K562 (cell line): ENCODE data around the gene PITRM1. TPM values are rescaled to one million over a fixed set of nuclear protein-coding genes. Genes with fewer than 3 reads are reported as not detected.

Experiments
- ATAC-seq: fragments of 200-7000 bp; cut with Tn5 transposase; 3 replicates; pipeline ENCODE4 v1.9.1; 2020; ENCODE audit warnings: moderate library complexity
- BruUV-seq: library from RNA; stranded (reverse); fragments of 400-500 nt; replicated peaks from 2 replicates; lab custom pipeline; 2021; lab: Mats Ljungman, UMichigan
- CTCF ChIA-PET: fragments of 300-600 bp; formaldehyde crosslinking; extraction: SDS; loops from one replicate; lab custom pipeline; 2021; ENCODE audit warnings: low intra/inter-chr PET ratio; lab: Yijun Ruan, JAX
- POLR2A ChIA-PET: fragments of 300-600, 350-650 bp; sonication (Branson Sonifier 250); formaldehyde crosslinking; extraction: SDS; loops from one replicate; lab custom pipeline; 2021; ENCODE audit warnings: antibody characterized with exemption, inconsistent platforms; lab: Yijun Ruan, JAX
- DNase-seq, 4 experiments: peaks; one replicate each; pipeline versions ENCODE4 v3.0.0 to v3.0.0-alpha.2; 2011 to 2018; ENCODE audit warnings: low spot score in 3 of 4, mixed read lengths in 3 of 4; ENCODE audit errors: extremely low read depth in 1 of 4
- FAIRE-seq: peaks from 2 replicates; lab custom pipeline; 2011; peaks lifted over from hg19 to GRCh38; lab: Jason Lieb, UNC
- H2AFZ ChIP-seq: 2 replicates; pipeline ENCODE4 v1.6.0; 2011; ENCODE audit warnings: low read depth, low read length, control low read depth, inconsistent platforms
- H3K27ac ChIP-seq: fragments of 200-600 bp; 3 replicates; pipeline ENCODE4 v1.8.0; 2011; ENCODE audit warnings: low read depth, mild to moderate bottlenecking, control low read depth, inconsistent platforms, low read length, moderate library complexity, mixed read lengths; ENCODE audit errors: extremely low read depth
- H3K27me3 ChIP-seq, 2 experiments: fragments of 300-600 bp in 1 of 2; 2 replicates in 1 of 2; 3 replicates in 1 of 2; pipeline versions ENCODE4 v1.6.0 to v1.8.0; 2011; ENCODE audit warnings: inconsistent platforms in 2 of 2, low read length in 2 of 2, mild to moderate bottlenecking in 1 of 2, mixed read lengths in 1 of 2, moderate library complexity in 1 of 2; ENCODE audit not compliant: control insufficient read depth in 2 of 2, insufficient read depth in 2 of 2
- H3K36me3 ChIP-seq: fragments of 300-600 bp; 3 replicates; pipeline ENCODE4 v1.8.0; 2011; ENCODE audit warnings: mild to moderate bottlenecking, low read length, inconsistent platforms; ENCODE audit not compliant: control insufficient read depth, insufficient read depth
- H3K4me1 ChIP-seq, 2 experiments: fragments of 200-600 bp in 1 of 2; replicated peaks in 1 of 2; 2 replicates in 1 of 2; 3 replicates in 1 of 2; pipeline versions ENCODE4 v1.5.1 to v1.8.0; 2011; ENCODE audit warnings: inconsistent platforms in 2 of 2, low read length in 2 of 2, mild to moderate bottlenecking in 1 of 2, mixed read lengths in 1 of 2, moderate library complexity in 1 of 2; ENCODE audit not compliant: control insufficient read depth in 2 of 2, insufficient read depth in 2 of 2
- H3K4me2 ChIP-seq: 2 replicates; pipeline ENCODE4 v1.6.1; 2011; ENCODE audit warnings: low read length, control low read depth, inconsistent platforms, mixed read lengths; ENCODE audit not compliant: insufficient read depth
- H3K4me3 ChIP-seq: fragments of 200-600 bp; sonication (generic), shearing (Covaris generic); 2 replicates; pipeline ENCODE4 v1.5.1; 2016; ENCODE audit warnings: control low read depth, inconsistent platforms
- H3K79me2 ChIP-seq: fragments of 200-600 bp; 3 replicates; pipeline ENCODE4 v1.8.0; 2011; ENCODE audit warnings: low read length, inconsistent platforms; ENCODE audit not compliant: control insufficient read depth, insufficient read depth
- H3K9ac ChIP-seq, 2 experiments: 2 replicates each; pipeline versions ENCODE4 v1.6.0 to v1.6.1; 2011; ENCODE audit warnings: low read depth in 2 of 2, low read length in 2 of 2, control low read depth in 1 of 2, inconsistent platforms in 1 of 2, mild to moderate bottlenecking in 1 of 2, mixed read lengths in 1 of 2; ENCODE audit not compliant: insufficient read depth in 1 of 2
- H3K9me1 ChIP-seq: one replicate; pipeline ENCODE4 v1.6.0; 2011; ENCODE audit warnings: inconsistent platforms, mild to moderate bottlenecking, low read length, moderate library complexity; ENCODE audit not compliant: control insufficient read depth, insufficient read depth
- H3K9me3 ChIP-seq: replicated peaks from 2 replicates; pipeline ENCODE4 v1.5.1; 2011; ENCODE audit warnings: low read depth, low read length, inconsistent platforms; ENCODE audit not compliant: control insufficient read depth, insufficient read depth
- H4K20me1 ChIP-seq: replicated peaks from 2 replicates; pipeline ENCODE4 v1.6.1; 2011; ENCODE audit warnings: low read length, inconsistent platforms, mixed read lengths; ENCODE audit not compliant: control insufficient read depth, insufficient read depth
- CBX1 ChIP-seq: sonication (generic); IDR thresholded peaks from 2 replicates; pipeline ENCODE4 v1.6.1; 2016; ENCODE audit warnings: antibody characterized with exemption, low read depth, mild to moderate bottlenecking
- CCAR2 ChIP-seq: fragments of 200-400 bp; formaldehyde crosslinking; IDR thresholded peaks from 2 replicates; pipeline ENCODE4 v1.6.1; 2017; ENCODE audit warnings: mild to moderate bottlenecking, low read depth, low read length
- CUX1 ChIP-seq: fragments of 200-800 bp; sonication (Bioruptor generic); IDR thresholded peaks from 2 replicates; pipeline ENCODE4 v1.6.1; 2016; ENCODE audit warnings: missing genetic modification characterization, missing compliant biosample characterization
- ERF ChIP-seq: fragments of 450-650 bp; formaldehyde crosslinking; IDR thresholded peaks from 2 replicates; pipeline ENCODE4 v1.4.0; 2020; ENCODE audit warnings: mild to moderate bottlenecking, mixed read lengths
- MECOM ChIP-seq: fragments of 250-450 bp; sonication (Bioruptor Pico); IDR thresholded peaks from 2 replicates; pipeline ENCODE4 v1.8.0; 2022; ENCODE audit warnings: inconsistent platforms
- PHF21A ChIP-seq: fragments of 450-650 bp; IDR thresholded peaks from 2 replicates; pipeline ENCODE4 v1.6.1; 2017; ENCODE audit warnings: low read depth, borderline replicate concordance
- SOX6 ChIP-seq: fragments of 450-650 bp; IDR thresholded peaks from 2 replicates; pipeline ENCODE4 v1.6.1; 2014; ENCODE audit warnings: mild to moderate bottlenecking
- SP2 ChIP-seq: IDR thresholded peaks from 2 replicates; pipeline ENCODE4 v1.6.1; 2011; ENCODE audit warnings: mild to moderate bottlenecking, low read depth, low read length, moderate library complexity; ENCODE audit not compliant: poor library complexity, severe bottlenecking; ENCODE audit errors: extremely low read depth
- STAG1 ChIP-seq: sonication (generic); formaldehyde crosslinking; IDR thresholded peaks from 2 replicates; pipeline ENCODE4 v1.5.0; 2020; ENCODE audit warnings: missing genetic modification reagents, borderline replicate concordance
- ZBTB12 ChIP-seq: fragments of 250-450 bp; sonication (Bioruptor Pico); IDR thresholded peaks from 2 replicates; pipeline ENCODE4 v1.4.0; 2020
- ZNF444 ChIP-seq: fragments of 250-450 bp; sonication (Bioruptor Pico); IDR thresholded peaks from 2 replicates; pipeline ENCODE4 v1.4.0; 2020; ENCODE audit warnings: mild to moderate bottlenecking, moderate library complexity
- ZNF512 ChIP-seq: IDR thresholded peaks from 2 replicates; pipeline ENCODE4 v1.6.1; 2016; ENCODE audit warnings: missing genetic modification characterization, missing compliant biosample characterization
- ZNF699 ChIP-seq: fragments of 250-450 bp; sonication (Bioruptor Pico); IDR thresholded peaks from 2 replicates; pipeline ENCODE4 v1.8.0; 2021; ENCODE audit warnings: mild to moderate bottlenecking, moderate library complexity; ENCODE audit not compliant: insufficient replicate concordance
- WGBS: fragments of 100-300 bp; shearing (Covaris generic); methylation state at CpG from one replicate; pipeline ENCODE4 v1.1.6; 2016; ENCODE audit warnings: low coverage, mixed read lengths; ENCODE audit not compliant: insufficient coverage; ENCODE audit errors: missing lambda C conversion rate; 5-methylcytosine and 5-hydroxymethylcytosine counted together
- in situ Hi-C: fragments of 300-500 bp; cut with MboI; formaldehyde crosslinking; loops from 4 replicates; pipeline ENCODE4 v1.15.0; 2018; ENCODE audit warnings: inconsistent platforms, mixed read lengths
- intact Hi-C: fragments of 100-400 bp; cut with micrococcal nuclease; formaldehyde crosslinking; loops from 2 replicates; pipeline ENCODE4 v1.14.2; 2022
- polyA plus RNA-seq, 8 experiments: library from polyadenylated mRNA; depleted of rRNA in 4 of 8; stranded (reverse) in 5 of 8; unstranded in 3 of 8; fragments of >200 nt; fragmentation: Nextera tagmentation in 2 of 8; fragmentation: Illumina TruSeq in 1 of 8; extraction: Ambion mirVana in 2 of 8; extraction: Trizol in 1 of 8; gene quantifications; 2 replicates each; pipeline versions ENCODE4 v1.2.1 to v1.2.3, GENCODE V29; 2011 to 2014; ENCODE audit warnings: inconsistent platforms in 1 of 8, missing spikeins in 1 of 8
- total RNA-seq, 7 experiments: library from RNA; depleted of rRNA in 6 of 7; stranded (reverse); fragments of >200 nt in 6 of 7; fragmentation: Illumina TruSeq in 2 of 7; extraction: Trizol in 2 of 7; gene quantifications; 2 replicates each; pipeline versions ENCODE4 v1.2.1 to v1.2.3, GENCODE V29; 2011 to 2021; ENCODE audit warnings: low replicate concordance in 1 of 7

The PITRM1 gene
- total and polyA plus RNA-seq, 9 of the 15 experiments (the other 6 are each of a cell fraction or from before 2014, with no cell fraction given), result 21.1 to 70.4 (median 39.7) TPM

GRCh38 chr10:3195726-3196125 lies 23.1 kb upstream of the PITRM1 start:
- peaks cover 34 to 67% of the 10 kb centered on the region in 2 experiments; a peak in 4 of 5 replicates for H3K27me3 ChIP-seq
- BruUV-seq, result no TSS peak
- in situ Hi-C loops, result no loop called here
- no peaks in the 10 kb centered on the region for H3K9me3 ChIP-seq
- POLR2A ChIA-PET, result interaction anchor here (0.6 to 1.2 kb wide), 2 partner anchors 13 to 180 kb away, joined by 3 read pairs; no protein-coding TSS in a partner anchor
- ATAC-seq (no peak), FAIRE-seq (no peak), DNase-seq (no peak)
- H2AFZ ChIP-seq, result no peak overlapping the region
- intact Hi-C loops, result loop anchor here (5.0 kb wide), 3 partner anchors 42 to 1572 kb away; no protein-coding TSS in a partner anchor
- no peaks in the 10 kb centered on the region for H3K36me3 ChIP-seq
- 0 out of 2 replicates have a peak, but pooled peaks cover 8% of the 10 kb centered on the region for H4K20me1 ChIP-seq
- H3K27ac ChIP-seq, result no peak overlapping the region
- H3K79me2 ChIP-seq, result no peaks in the 10 kb centered on the region
- no peak overlapping the region for H3K9ac ChIP-seq
- H3K4me2 ChIP-seq, result no peak overlapping the region
- H3K4me1 ChIP-seq, result peaks cover 0 to 8% of the 10 kb centered on the region in 2 experiments; a peak in 2 of 5 replicates
- CTCF ChIA-PET, result interaction anchor here (0.6 kb wide), 1 partner anchor 266 kb away, joined by 3 read pairs; no protein-coding TSS in a partner anchor
- under 1% methylated on average over 9 of the region's 9 CpGs for WGBS
- no peak overlapping the region for H3K4me3 ChIP-seq
- no peaks in the 10 kb centered on the region for H3K9me1 ChIP-seq
- TF ChIP-seq MECOM (CRISPR knock-in tag) (no peak), SP2 (no peak), CBX1 (no peak), CCAR2 (no peak), ERF (CRISPR knock-in tag) (no peak), ZBTB12 (CRISPR knock-in tag) (no peak), ZNF512 (tag) (no peak), STAG1 (CRISPR knock-in tag) (no peak), ZNF699 (CRISPR knock-in tag) (no peak), PHF21A (no peak), CUX1 (CRISPR knock-in tag) (no peak), ZNF444 (CRISPR knock-in tag) (no peak), SOX6 (no peak)
